Small intestine (tissue), 7 donors: Measurements from ENCODE around the gene NEU1. TPM values are rescaled to one million over a fixed set of nuclear protein-coding genes. Genes with fewer than 3 reads are reported as not detected.

ENCODE experiments used
- DNase-seq, 2 donors: peaks; one replicate each; pipeline versions ENCODE4 v3.0.0 to v3.0.0-alpha.2; 2013
- FAIRE-seq: peaks from 2 replicates; lab custom pipeline; 2012; peaks lifted over from hg19 to GRCh38; lab: Jason Lieb, UNC
- H3K27ac ChIP-seq, 3 donors: one replicate each; pipeline ENCODE4 v1.5.1; 2013; ENCODE audit warnings: low read length in 2 of 3, mild to moderate bottlenecking in 2 of 3, control low read depth in 1 of 3, inconsistent platforms in 1 of 3, low read depth in 1 of 3, moderate library complexity in 1 of 3
- H3K27me3 ChIP-seq, 3 donors: one replicate each; pipeline ENCODE4 v1.6.1; 2013; ENCODE audit warnings: low read length in 3 of 3, inconsistent platforms in 1 of 3; ENCODE audit not compliant: control insufficient read depth in 3 of 3, insufficient read depth in 3 of 3
- H3K36me3 ChIP-seq, 3 donors: one replicate each; pipeline ENCODE4 v1.6.1; 2013; ENCODE audit warnings: low read length in 3 of 3, inconsistent platforms in 1 of 3, low read depth in 1 of 3, mild to moderate bottlenecking in 1 of 3, moderate library complexity in 1 of 3; ENCODE audit not compliant: control insufficient read depth in 3 of 3, insufficient read depth in 2 of 3
- H3K4me1 ChIP-seq, 3 donors: one replicate each; pipeline ENCODE4 v1.6.1; 2013; ENCODE audit warnings: low read length in 2 of 3, inconsistent platforms in 1 of 3, low read depth in 1 of 3, mild to moderate bottlenecking in 1 of 3, moderate library complexity in 1 of 3; ENCODE audit not compliant: control insufficient read depth in 3 of 3, insufficient read depth in 2 of 3
- H3K4me3 ChIP-seq, 3 donors: one replicate each; pipeline ENCODE4 v1.5.1; 2013; ENCODE audit warnings: low read length in 3 of 3, control low read depth in 1 of 3, inconsistent platforms in 1 of 3, low read depth in 1 of 3, mild to moderate bottlenecking in 1 of 3, moderate library complexity in 1 of 3
- H3K9me3 ChIP-seq, 2 donors: one replicate each; pipeline ENCODE4 v1.6.1; 2013; ENCODE audit warnings: low read depth in 1 of 2, low read length in 1 of 2; ENCODE audit not compliant: control insufficient read depth in 2 of 2, insufficient read depth in 1 of 2
- WGBS, 3 donors: extraction: QIAGEN DNeasy Blood & Tissue Kit; methylation state at CpG; one replicate each; pipeline ENCODE4 v1.1.7; 2013; 5-methylcytosine and 5-hydroxymethylcytosine counted together
- polyA plus RNA-seq, 4 donors: library from polyadenylated mRNA; stranded (reverse) in 3 of 4; unstranded in 1 of 4; fragments of 200-250 nt in 3 of 4; fragments of 120-200 nt in 1 of 4; gene quantifications; one replicate each; pipeline versions ENCODE4 v1.2.1 to v1.2.3, GENCODE V29; 2013
- donor health status: healthy with polysubstance abuse.
- donor health status: control.
- donor health status: control.
- donor health status: Bipolar disorder and iron deficiency.
- donor health status: healthy.

NEU1 gene
- polyA plus RNA-seq, 4 donors: 24.8 to 466 (median 37.4) TPM

GRCh38 chr6:31880616-31881015 is 18.0 kb upstream of the NEU1 start:
- Histone ChIP-seq H3K27ac (no peak overlapping the region), H3K36me3 (peaks cover 8 to 76% (median 21%) of the 10 kb centered on the region in 3 donors), H3K4me1 (peaks cover 0 to 24% (median 0%) of the 10 kb centered on the region in 3 donors), H3K27me3 (no peaks in the 10 kb centered on the region), H3K9me3 (no peaks in the 10 kb centered on the region), H3K4me3 (no peak overlapping the region)
- FAIRE-seq (no peak), DNase-seq (no peak)
- WGBS, 3 donors: 89 to 90% (median 90%) methylated on average over 10 of the region's 10 CpGs

DNA sequence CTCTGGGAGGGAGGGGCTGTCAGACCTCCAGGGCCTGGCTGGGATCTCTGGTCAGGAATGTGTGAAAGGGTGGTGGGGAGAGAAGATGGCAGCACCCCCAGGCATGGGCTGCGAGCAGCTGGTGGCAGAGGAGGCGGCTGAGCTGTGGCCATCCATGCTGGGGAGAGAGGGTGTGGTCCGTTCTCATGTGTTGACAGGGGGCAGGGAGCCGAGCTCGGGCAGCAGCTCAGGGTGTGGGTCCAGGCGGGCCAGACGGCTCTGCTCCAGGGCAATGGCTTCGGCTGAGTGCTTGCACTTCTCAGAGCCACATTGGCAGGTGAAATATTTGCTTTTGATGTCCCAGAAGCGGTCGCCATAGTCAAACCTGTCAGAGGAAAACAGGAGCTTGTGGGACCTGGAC is 17.3 kb upstream of the NEU1 start:
- Histone ChIP-seq H3K27ac (peak overlapping the region in 1 of 3 donors; percentile 99), H3K9me3 (no peaks in the 10 kb centered on the region), H3K4me1 (peaks cover 0 to 24% (median 0%) of the 10 kb centered on the region in 3 donors), H3K4me3 (no peak overlapping the region), H3K36me3 (peaks cover 8 to 74% (median 21%) of the 10 kb centered on the region in 3 donors), H3K27me3 (no peaks in the 10 kb centered on the region)
- FAIRE-seq: no peak
- DNase-seq: no peak
- WGBS, 3 donors: 73 to 80% (median 74%) methylated on average over 10 of the region's 10 CpGs

DNA sequence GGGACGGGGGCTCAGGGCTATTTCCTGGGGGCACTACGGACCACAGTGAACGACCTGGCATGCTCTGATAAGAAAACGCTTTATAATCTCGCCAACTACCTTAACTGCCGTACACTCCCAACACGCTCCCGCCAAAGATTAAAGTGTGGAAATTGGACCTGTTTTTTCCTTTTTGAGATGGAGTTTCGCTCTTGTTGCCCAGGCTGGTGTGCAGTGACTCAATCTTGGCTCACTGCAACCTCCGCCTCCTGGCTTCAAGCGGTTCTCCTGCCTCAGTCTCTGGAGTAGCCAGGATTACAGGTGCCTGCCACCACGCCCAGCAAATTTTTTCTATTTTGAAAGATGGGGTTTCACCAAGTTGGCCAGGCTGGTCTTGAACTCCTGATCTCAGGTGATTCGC is 16.5 kb upstream of the NEU1 start:
- WGBS, 3 donors: 20 to 55% (median 46%) methylated on average over 13 of the region's 13 CpGs
- H3K36me3 ChIP-seq: peaks cover 6 to 74% (median 18%) of the 10 kb centered on the region in 3 donors
- H3K27me3 ChIP-seq: no peaks in the 10 kb centered on the region
- H3K4me3 ChIP-seq: peak overlapping the region in 2 of 3 donors; percentile 83 to 87
- FAIRE-seq: no peak
- no peaks in the 10 kb centered on the region for H3K9me3 ChIP-seq
- peaks cover 0 to 24% (median 0%) of the 10 kb centered on the region in 3 donors for H3K4me1 ChIP-seq
- DNase-seq: no peak
- peak overlapping the region; percentile 64 to 99 (median 87) for H3K27ac ChIP-seq

DNA sequence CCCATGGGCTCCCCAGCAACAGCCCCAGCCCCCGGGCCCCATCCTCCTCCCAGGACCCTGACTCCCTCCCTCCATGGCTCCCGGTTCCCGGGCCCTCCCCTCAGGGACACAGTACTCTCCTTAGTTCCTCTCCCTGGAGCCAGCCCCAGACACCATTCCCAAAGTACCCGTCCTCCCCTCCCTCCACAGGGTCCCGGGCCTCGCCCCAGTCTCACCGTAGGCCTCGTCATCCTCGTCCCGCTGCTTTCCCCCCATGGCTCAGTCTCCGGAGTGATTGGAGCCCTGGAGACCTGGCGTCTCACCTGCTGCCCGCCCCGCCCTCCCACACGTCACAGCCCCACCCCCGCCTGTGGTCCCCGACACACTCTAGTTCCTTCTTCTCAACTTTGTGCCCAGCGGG is 16.1 kb upstream of the NEU1 start, which contains the start of gene SLC44A4:
SLC44A4 (minus strand) TSS at position 272 of the 400 bp plus-strand sequence; CDS start at position 255, 17 bp downstream.
- FAIRE-seq (no peak), DNase-seq (peak; percentile 81 to 92)
- Histone ChIP-seq H3K9me3 (no peaks in the 10 kb centered on the region), H3K4me1 (peaks cover 0 to 24% (median 0%) of the 10 kb centered on the region in 3 donors), H3K4me3 (peak within 1 kb of the TSS; percentile 66 to 87 (median 83)), H3K36me3 (peaks cover 9 to 74% (median 16%) of the 10 kb centered on the region in 3 donors), H3K27me3 (no peaks in the 10 kb centered on the region), H3K27ac (peak within 1 kb of the TSS; percentile 89 to 99 (median 99))
- 16 to 37% (median 37%) methylated on average over 18 of the region's 18 CpGs for WGBS, 3 donors

- Histone ChIP-seq H3K4me1 (peaks cover 0 to 24% (median 0%) of the 10 kb centered on the region in 3 donors), H3K9me3 (no peaks in the 10 kb centered on the region), H3K27me3 (no peaks in the 10 kb centered on the region), H3K27ac (peak overlapping the region; percentile 89 to 99 (median 99)), H3K36me3 (peaks cover 9 to 73% (median 16%) of the 10 kb centered on the region in 3 donors), H3K4me3 (peak overlapping the region; percentile 66 to 87 (median 83))
- WGBS, 3 donors: 15 to 58% (median 50%) methylated on average over 1 to 3 of the region's 3 CpGs
- DNase-seq: peak in 1 of 2 donors; percentile 42
- no peak for FAIRE-seq
Measured at GRCh38 chr6:31878222-31878621, 15.6 kb upstream of the NEU1 start.

DNA sequence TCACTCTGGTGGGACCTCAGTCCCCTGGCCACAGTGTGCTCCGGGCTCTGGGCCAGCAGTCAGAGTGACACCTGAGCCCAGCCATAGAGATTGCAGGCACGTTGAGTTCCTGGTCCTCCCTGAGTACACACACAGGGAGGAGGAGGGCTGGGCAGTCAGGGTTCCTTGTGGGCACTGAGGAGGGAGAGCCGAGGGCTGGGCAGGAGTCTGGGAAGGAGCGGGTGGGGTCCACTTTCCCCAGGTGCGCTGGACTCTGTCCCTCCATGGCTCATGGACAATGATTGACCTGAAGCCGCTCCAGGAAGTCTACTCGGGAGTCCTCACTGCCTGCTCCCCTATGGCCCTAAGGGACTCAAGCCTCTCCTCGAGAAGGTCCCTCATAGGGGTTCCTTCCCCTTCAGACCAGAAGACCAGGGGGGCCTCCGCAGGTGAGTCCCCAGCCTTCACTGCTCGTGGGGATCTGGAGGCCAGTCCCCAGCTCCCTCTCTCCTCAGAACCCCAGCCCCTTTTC is 15.1 kb upstream of the NEU1 start:
- H3K36me3 ChIP-seq: peaks cover 9 to 73% (median 16%) of the 10 kb centered on the region in 3 donors
- H3K27me3 ChIP-seq: no peaks in the 10 kb centered on the region
- peaks cover 0 to 24% (median 0%) of the 10 kb centered on the region in 3 donors for H3K4me1 ChIP-seq
- H3K9me3 ChIP-seq: no peaks in the 10 kb centered on the region
- DNase-seq (peak; percentile 94 to 97), FAIRE-seq (no peak)
- WGBS, 3 donors: 8 to 56% (median 21%) methylated on average over 10 of the region's 10 CpGs
- H3K4me3 ChIP-seq: peak overlapping the region; percentile 66 to 87 (median 83)
- H3K27ac ChIP-seq: peak overlapping the region; percentile 89 to 99 (median 99)

DNA sequence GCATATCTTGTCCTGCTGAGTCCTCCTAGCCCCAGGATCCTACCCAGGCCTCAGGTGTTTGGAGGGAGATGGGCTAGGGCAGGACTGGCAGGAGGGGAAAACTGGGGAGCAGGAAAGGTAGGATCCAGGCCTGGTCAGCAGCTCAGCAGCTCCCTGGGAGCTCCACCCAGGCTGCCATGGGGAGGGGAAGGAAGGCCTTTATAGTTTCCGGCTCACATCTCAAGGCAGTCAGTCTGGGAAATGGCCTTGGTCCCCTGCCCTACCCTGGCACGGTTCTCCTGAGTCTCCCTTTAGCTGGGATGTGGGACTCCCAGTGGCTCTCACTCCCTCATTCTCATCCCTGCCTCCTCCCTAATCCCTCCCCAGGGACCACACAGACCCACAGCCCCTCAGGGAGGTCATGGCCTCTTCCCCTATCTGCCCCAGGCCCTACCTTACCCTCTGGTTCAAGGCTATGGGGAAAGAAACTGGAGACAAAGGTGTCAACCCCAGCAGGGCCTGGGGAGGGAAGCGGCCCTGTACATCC is 14.6 kb upstream of the NEU1 start:
- Histone ChIP-seq H3K36me3 (peaks cover 9 to 72% (median 16%) of the 10 kb centered on the region in 3 donors), H3K4me1 (peaks cover 0 to 24% (median 0%) of the 10 kb centered on the region in 3 donors), H3K9me3 (no peaks in the 10 kb centered on the region), H3K4me3 (peak overlapping the region in 2 of 3 donors; percentile 83 to 87), H3K27me3 (no peaks in the 10 kb centered on the region), H3K27ac (peak overlapping the region; percentile 89 to 99 (median 99))
- FAIRE-seq (no peak), DNase-seq (peak; percentile 72 to 82)
- 16 to 46% (median 24%) methylated on average over 3 of the region's 3 CpGs for WGBS, 3 donors

- no peaks in the 10 kb centered on the region for H3K9me3 ChIP-seq
- H3K4me1 ChIP-seq: peaks cover 0 to 24% (median 0%) of the 10 kb centered on the region in 3 donors
- no peak for FAIRE-seq
- H3K27me3 ChIP-seq: no peaks in the 10 kb centered on the region
- no peak overlapping the region for H3K4me3 ChIP-seq
- no peak for DNase-seq
- H3K27ac ChIP-seq: peak overlapping the region in 1 of 3 donors; percentile 99
- H3K36me3 ChIP-seq: peaks cover 12 to 74% (median 16%) of the 10 kb centered on the region in 3 donors
- WGBS, 3 donors: 89 to 93% (median 90%) methylated on average over 7 of the region's 7 CpGs
Measured at GRCh38 chr6:31876357-31876756, 13.7 kb upstream of the NEU1 start.
